Measurements from ENCODE around the gene STING1. TPM values are rescaled to one million over a fixed set of nuclear protein-coding genes. Genes with fewer than 3 reads are reported as not detected.

Gene STING1
- total and polyA plus RNA-seq, 2 of the 8 experiments (the other 6 are each of a cell fraction or from before 2014, with no cell fraction given) = 0.26 to 0.47 TPM

- TF ChIP-seq NRF1 (IDR thresholded peaks at IDR 0.05; ENCODE audit: low read depth, low read length) = no peak
- no peak for TF ChIP-seq GABPA (IDR thresholded peaks at IDR 0.05; ENCODE audit: borderline replicate concordance, insufficient read depth, low read length)
Observed at GRCh38 chr5:139501381-139501780, 18.8 kb upstream of the STING1 start (continued).
